ENCODE results near the gene PDSS2. TPM values are rescaled to one million over a fixed set of nuclear protein-coding genes. Genes with fewer than 3 reads are reported as not detected.
"Not testable (repeated sequence)": the region's sequence is repeated elsewhere in the genome, so short reads cannot be mapped to it uniquely, and the experiment has no call there.

PDSS2 gene
- total RNA-seq, 1 donor from 2014 or later, result 16.2 TPM

DNA sequence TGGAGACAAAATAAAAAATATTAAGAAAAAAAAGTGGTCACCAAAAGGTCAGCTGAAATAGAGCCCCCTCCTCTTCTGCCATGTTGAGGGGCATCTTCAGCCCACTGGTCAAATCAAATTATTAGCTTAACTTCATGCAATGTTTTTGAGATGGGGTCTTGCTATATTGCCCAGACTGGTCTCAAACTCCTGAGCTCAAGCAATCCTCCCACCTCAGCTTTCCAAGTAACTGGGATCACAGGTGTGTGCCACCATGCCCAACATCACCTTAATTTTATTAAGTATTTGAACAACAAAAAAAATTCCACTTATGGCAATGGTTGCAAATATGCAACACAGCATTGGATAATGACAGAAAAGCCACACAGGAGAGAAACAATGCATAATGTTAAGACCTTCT, 244.7 kb downstream of the PDSS2 start:
- no peak for ATAC-seq
- intact Hi-C loops (cut with micrococcal nuclease), result no loop called here

GRCh38 chr6:107209406-107210305, 249.7 kb downstream of the PDSS2 start:
- intact Hi-C loops (cut with micrococcal nuclease), result no loop called here
- ATAC-seq, result no peak
- no peak for DNase-seq

More for the DNA sequence above, 244.7 kb downstream of the PDSS2 start:
- DNase-seq, result no peak

DNA sequence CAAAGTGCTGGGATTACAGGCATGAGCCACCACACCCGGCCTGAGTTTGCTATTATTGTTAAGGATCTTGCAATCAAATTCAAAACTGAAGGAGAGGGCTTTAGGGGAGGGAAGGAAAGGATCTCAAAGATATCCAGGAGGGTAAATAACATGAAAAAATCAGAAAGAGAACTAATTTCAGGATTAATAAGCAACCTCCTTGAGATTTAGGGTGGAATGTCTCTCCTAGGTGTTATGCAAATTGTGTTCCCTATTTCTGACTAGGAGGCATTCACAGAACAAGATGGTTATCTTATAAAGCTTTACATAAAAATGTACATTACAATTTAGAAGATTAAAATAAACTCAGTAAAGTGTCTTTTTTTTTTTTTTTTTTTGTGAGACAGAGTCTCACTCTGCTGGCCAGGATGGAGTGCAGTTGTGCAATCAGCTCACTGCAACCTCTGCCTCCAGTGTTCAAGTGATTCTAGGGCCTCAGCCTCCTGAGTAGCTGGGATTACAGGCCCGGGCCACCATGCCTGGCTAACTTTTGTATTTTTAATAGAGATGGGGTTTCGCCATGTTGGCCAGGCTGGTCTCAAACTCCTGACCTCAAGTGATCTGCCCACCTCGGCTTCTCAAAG, 252.0 kb downstream of the PDSS2 start:
- intact Hi-C loops (cut with micrococcal nuclease), result no loop called here
- no peak for ATAC-seq
- no peak for DNase-seq

DNA sequence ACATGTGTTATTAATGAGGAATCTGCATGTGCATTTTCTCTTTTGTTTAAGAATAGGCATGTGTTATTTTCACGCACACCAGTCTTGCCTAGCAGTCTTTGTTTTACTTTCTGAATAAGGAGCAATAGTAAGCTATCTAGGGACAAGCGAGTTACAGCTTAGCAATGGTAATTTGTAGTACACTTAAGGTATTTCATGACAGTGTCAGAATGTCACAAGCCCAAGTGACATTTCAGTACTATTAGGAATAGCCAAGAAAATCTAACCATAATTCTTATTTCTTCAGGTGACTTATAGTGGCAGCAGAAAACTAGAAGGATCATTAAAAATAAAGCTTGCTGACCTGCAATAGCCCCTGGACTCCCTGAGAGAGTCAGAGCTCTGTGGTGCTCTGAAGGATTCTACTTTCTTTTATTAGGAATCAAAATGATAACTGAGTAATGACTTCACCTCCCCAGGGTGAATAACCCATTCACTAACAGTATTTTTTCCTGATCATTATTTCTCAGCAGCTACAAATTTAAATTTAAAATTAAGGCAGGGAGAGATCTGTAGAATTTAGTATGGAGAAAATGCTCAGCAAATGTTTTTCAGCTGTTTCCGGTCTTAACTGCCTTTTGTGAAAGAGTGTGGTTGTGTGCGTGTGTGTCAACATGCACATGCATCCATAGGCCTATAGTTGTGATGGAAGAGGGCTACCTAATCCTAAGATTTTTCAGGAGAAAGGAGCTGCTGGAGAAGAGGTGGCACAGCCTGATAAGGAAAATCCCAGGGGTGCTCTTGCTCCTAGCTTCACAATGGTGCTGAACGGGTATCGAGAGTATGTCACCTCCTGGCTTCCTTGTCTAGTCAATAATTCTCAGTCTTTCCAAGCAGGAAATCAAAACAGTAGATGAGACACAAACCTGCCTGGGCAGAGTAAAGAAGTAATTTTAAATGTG, 254.0 kb downstream of the PDSS2 start:
- DNase-seq, result no peak
- ATAC-seq, result no peak
- intact Hi-C loops (cut with micrococcal nuclease), result no loop called here

GRCh38 chr6:107202876-107203468, 256.4 kb downstream of the PDSS2 start:
- ATAC-seq, result no peak
- DNase-seq, result no peak
- intact Hi-C loops (cut with micrococcal nuclease), result no loop called here

DNA sequence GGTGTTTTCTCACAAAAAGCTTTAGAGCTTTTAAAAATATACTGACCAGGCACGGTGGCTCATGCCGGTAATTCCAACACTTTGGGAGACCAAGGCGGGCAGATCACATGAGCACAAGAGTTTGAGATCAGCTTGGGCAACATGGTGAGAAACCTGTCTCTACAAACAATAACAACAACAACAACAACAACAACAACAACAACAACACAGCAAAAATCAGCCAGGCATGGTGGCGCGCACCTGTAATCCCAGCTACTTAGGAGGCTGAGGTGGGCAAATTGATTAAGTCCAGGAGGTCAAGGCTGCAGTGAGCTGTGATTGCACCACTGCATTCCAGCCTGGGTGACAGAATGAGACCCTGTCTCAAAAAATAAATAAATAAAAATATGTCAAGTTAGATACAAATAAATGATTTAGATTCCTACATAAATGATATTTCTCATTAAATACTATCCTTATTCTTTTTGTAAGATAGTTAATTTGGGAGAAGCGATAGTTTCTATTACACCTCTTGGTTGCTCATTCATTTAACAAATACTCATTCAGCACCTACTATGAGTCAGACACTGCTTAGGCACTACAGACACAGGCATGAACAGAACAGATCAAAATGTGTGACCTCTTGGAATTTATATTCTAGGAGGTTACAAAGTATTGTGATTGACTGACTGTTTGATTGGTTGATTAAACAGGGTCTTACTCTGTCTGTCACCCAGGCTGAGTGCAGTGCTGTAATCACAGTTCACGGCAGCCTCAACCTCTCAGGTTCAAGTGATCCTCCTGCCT, 260.5 kb downstream of the PDSS2 start:
- ATAC-seq (no peak), DNase-seq (no peak)
- intact Hi-C loops (cut with micrococcal nuclease), result no loop called here

DNA sequence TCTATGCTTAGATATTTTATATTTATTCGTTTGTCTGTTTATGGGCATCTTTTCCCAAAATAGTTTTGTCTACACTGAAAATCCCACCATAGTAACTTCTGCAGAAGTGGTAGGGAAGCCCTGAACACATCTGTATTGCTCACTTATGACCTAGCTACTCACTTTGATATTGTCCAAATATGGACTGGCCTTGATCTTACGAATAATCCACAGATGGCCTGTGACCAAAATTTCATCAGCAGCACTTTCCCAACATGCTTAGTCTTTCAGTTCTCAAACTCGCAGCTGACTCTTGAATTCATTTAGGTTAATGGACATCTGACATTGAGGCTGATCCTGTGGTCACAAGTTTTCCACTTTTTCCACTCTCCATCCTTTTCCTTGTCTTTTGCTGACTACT, 263.2 kb downstream of the PDSS2 start:
- DNase-seq (no peak), ATAC-seq (no peak)
- intact Hi-C loops (cut with micrococcal nuclease), result no loop called here

DNA sequence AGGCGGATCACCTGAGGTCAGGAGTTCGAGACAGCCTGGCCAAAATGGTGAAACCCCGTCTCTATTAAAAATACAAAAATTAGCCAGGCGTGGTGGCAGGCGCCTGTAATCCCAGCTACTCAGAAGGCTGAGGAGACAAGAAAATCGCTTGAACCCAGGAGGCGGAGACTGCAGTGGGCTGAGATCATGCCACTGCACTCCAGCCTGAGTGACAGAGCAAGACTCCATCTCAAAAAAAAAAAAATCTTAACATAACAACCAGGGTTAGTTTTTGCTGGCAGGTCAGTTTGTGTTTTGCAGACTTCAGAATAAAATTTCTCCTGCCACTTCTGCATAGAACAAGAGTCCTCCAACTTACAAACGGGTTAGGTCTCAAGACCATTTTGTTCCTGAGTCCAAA, 264.6 kb downstream of the PDSS2 start:
- intact Hi-C loops (cut with micrococcal nuclease); ATAC-seq; DNase-seq: not testable (repeated sequence)

DNA sequence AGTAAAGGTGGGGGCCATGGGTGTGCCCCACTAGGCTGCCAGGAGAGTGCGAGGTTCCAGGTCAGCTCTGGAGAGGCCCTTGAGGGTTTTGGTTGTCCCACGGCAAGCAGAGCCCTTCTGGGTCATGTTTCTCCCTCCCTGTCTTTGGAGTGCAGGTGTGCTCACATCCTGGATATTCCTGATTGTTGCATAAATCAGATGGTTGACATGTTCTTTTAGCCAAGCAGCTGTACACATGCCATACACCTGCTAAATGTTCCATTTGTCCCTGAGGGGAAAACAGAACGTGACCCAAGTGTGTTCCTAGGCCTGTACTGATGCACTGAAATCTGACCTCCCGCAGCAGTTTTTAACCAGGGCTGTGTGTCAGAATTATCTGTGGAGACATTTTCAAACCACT, 266.5 kb downstream of the PDSS2 start:
- ATAC-seq (no peak), DNase-seq (no peak)
- intact Hi-C loops (cut with micrococcal nuclease), result no loop called here

GRCh38 chr6:107187630-107188029, 271.7 kb downstream of the PDSS2 start:
- intact Hi-C loops (cut with micrococcal nuclease), result no loop called here
- DNase-seq (no peak), ATAC-seq (no peak)

- no peak for DNase-seq
These were observed 273.3 kb downstream of the PDSS2 start for GRCh38 chr6:107186047-107186446.

DNA sequence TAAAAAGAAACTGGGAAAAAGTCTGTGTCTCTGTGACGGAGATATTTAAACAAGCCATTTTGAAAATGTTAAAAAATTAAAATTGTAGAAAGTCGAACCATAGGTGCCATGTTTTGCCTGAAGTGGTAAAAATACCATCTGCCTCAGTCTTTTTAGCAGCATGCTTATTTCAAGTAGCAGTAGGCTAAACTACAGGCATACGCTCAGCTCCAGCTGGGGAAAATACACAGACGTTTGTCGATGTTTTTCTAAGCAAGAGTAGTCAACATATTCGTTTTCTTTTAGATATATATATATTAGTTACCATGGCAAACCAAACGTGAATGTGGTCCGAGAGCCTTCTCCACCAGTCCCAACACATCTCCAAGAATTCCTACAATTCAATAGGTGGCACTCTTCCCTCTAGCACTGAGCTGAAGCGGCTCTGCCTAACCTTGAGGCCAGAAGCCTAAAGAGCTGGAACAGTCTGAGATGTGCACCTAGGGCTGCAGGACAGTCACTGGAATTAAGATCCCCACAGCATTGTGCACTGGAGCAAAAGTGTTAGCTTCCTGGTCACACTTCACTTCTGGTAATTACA, 273.9 kb downstream of the PDSS2 start:
- peak; percentile 65 for ATAC-seq
- DNase-seq, result no peak
- intact Hi-C loops (cut with micrococcal nuclease), result no loop called here

More at GRCh38 chr6:107186047-107186446, 273.3 kb downstream of the PDSS2 start:
- intact Hi-C loops (cut with micrococcal nuclease), result no loop called here
- ATAC-seq, result no peak

DNA sequence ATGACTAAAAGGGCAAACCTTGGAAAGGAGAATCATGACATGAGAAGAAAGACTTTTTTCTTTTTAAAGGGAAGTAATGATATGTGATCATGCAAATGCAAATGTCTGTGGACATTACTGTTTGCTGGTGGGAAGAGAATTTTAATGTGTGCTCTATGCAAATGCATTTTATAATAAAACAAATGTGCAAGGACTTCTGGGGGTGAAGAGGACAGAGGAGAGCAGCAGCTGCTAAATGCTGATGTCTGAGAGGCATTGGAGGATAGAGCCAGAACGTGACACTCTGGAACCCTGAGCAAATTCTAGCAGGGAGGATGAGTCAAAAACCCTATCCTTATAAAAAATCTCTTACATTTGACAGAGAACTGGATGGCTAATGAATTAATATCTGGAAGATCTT, 274.9 kb downstream of the PDSS2 start:
- intact Hi-C loops (cut with micrococcal nuclease), result no loop called here
- ATAC-seq (no peak), DNase-seq (no peak)

DNA sequence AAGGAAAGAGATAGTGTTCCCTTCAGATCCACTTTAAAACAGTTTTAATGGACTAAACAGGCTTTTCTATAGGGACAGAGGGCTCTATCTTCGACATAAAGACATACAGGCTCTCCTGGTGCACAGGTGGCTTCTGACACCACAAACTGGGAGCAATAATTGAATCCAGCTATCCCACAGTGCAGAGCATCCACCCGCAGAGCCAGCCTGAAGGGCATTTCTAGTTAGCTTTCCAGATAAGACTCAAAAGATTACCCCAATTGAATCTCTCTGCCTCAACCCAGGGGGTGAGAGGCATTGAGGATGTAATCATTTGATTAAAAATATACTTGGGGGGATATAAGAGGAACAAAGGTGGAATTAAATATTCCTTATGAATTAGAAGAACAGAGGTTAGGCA, 279.3 kb downstream of the PDSS2 start:
- DNase-seq, result no peak
- intact Hi-C loops (cut with micrococcal nuclease), result no loop called here

DNA sequence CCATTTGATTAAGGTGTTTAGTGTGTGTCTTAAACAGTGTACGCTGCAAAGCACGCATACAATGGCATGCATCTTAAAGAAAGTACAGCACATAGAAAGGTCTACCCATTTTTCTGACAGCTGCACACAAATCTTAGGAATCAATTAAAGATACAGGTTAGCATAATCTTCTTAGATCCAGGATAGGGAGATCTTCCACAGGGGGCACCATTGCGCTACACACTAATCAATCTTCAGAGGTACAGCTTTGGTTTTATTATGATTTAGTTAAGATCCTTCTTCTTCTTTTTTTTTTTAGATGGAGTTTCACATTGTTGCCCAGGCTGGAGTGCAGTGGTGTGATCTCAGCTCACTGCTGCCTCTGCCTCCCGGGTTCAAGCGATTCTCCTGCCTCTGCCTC, 280.4 kb downstream of the PDSS2 start:
- DNase-seq (no peak), ATAC-seq (no peak)
- intact Hi-C loops (cut with micrococcal nuclease), result no loop called here

More for the DNA sequence above, 279.3 kb downstream of the PDSS2 start:
- ATAC-seq, result no peak

- intact Hi-C loops (cut with micrococcal nuclease), result no loop called here
- DNase-seq (no peak), ATAC-seq (no peak)
These were observed 285.6 kb downstream of the PDSS2 start for GRCh38 chr6:107173779-107174178.

DNA sequence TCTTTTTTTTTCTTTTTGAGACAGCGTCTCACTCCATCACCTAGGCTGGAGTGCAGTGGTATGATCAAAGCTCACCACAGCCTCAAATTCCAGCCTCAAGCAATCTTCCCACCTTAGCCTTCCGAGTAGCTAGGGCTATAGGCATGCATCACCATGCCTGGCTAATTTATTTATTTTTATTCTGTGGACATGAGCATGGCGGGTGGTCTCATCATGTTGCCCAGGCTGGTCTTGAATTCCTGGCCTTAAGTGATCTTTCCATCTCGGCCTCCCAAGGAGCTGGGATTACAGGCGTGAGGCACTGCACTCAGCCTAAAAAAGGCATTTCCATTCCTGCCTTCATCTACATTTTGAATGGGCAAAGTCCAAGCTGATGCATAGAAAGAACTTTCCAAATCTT, 287.9 kb downstream of the PDSS2 start:
- intact Hi-C loops (cut with micrococcal nuclease), result no loop called here
- no peak for ATAC-seq
- DNase-seq, result no peak

- ATAC-seq; DNase-seq; intact Hi-C loops (cut with micrococcal nuclease): not testable (repeated sequence)
These were observed 295.1 kb downstream of the PDSS2 start for GRCh38 chr6:107164299-107164698.

Measured in left ventricle myocardium superior (tissue), 1 donor.